ENCODE results near the gene CGB1. TPM values are rescaled to one million over a fixed set of nuclear protein-coding genes. Genes with fewer than 3 reads are reported as not detected.

The CGB1 gene
- total and polyA plus RNA-seq, 2 of the 13 experiments (the other 11 are each of a cell fraction or from before 2014, with no cell fraction given), result not detected

GRCh38 chr19:49070416-49070815, 33.7 kb upstream of the CGB1 start:
- FAIRE-seq, result no peak
- intact Hi-C loops (cut with micrococcal nuclease; ENCODE audit: unreplicated experiment), result no loop called here
- ChIA-PET POLR2A (no interaction called here), CTCF (ENCODE audit: low intra/inter-chr PET ratio, low total read pairs) (no interaction called here)
- TF ChIP-seq TOE1 (CRISPR knock-in tag; IDR thresholded peaks at IDR 0.05) (no peak), ZBTB3 (CRISPR knock-in tag; IDR thresholded peaks at IDR 0.05; ENCODE audit: borderline replicate concordance, low read depth) (no peak), ZNF790 (CRISPR knock-in tag; IDR thresholded peaks at IDR 0.05; ENCODE audit: borderline replicate concordance) (no peak), ZBTB49 (CRISPR knock-in tag; IDR thresholded peaks at IDR 0.05; ENCODE audit: borderline replicate concordance) (no peak), RFXAP (CRISPR knock-in tag; IDR thresholded peaks at IDR 0.05; ENCODE audit: borderline replicate concordance) (no peak), MED8 (CRISPR knock-in tag; IDR thresholded peaks at IDR 0.05; ENCODE audit: insufficient replicate concordance) (no peak)
- Histone ChIP-seq H4K20me1 (ENCODE audit: insufficient read depth, low read length) (no peaks in the 10 kb centered on the region), H3K9me3 (ENCODE audit: low read length) (no peaks in the 10 kb centered on the region), H2AFZ (ENCODE audit: low read length) (no peak overlapping the region), H3K79me2 (ENCODE audit: insufficient read depth, low read length) (no peaks in the 10 kb centered on the region), H3K4me3 (replicated peaks in 1 of 3; ENCODE audit: insufficient read depth in 1 of 3, low read depth in 2 of 3, low read length in 3 of 3) (no peak overlapping the region), H3K4me1 (ENCODE audit: insufficient read depth, low read length) (peaks cover 5% of the 10 kb centered on the region; the same call in 1 of the 2 replicates), H3K27ac (ENCODE audit: extremely low read length, insufficient read depth, low read length) (no peak overlapping the region), H3K4me2 (ENCODE audit: low read depth, low read length) (no peak overlapping the region), H3K36me3 (replicated peaks in 1 of 2; ENCODE audit: control insufficient read depth in 1 of 2, insufficient read depth in 2 of 2, low read length in 2 of 2) (no peaks in the 10 kb centered on the region), H3K27me3 (ENCODE audit: control insufficient read depth in 1 of 2, insufficient read depth in 2 of 2, low read length in 2 of 2) (peaks cover 3 to 41% of the 10 kb centered on the region in 2 experiments), H3K9ac (ENCODE audit: insufficient read depth, low read depth, low read length) (no peak overlapping the region)
- no peak for ATAC-seq
- no TSS peak for BruUV-seq (replicated peaks)
- 82% methylated on average over 21 of the region's 21 CpGs for WGBS (ENCODE audit: low lambda C conversion rate)
- DNase-seq (ENCODE audit: low spot score), result no peak
- in situ Hi-C loops (cut with HindIII; ENCODE audit: extremely low pct_ligation_motif_present, low pct_unique_long_range_greater_than_20kb), result no loop called here

- POLR2A ChIA-PET, result no interaction called here
- DNase-seq (ENCODE audit: low spot score), result no peak
- intact Hi-C loops (cut with micrococcal nuclease; ENCODE audit: unreplicated experiment) (no loop called here), in situ Hi-C loops (cut with HindIII; ENCODE audit: extremely low pct_ligation_motif_present, low pct_unique_long_range_greater_than_20kb) (no loop called here)
- no peaks in the 10 kb centered on the region for H3K9me3 ChIP-seq (ENCODE audit: low read length)
- H3K4me1 ChIP-seq (ENCODE audit: insufficient read depth, low read length), result peaks cover 8% of the 10 kb centered on the region; the same call in 1 of the 2 replicates
- H3K9ac ChIP-seq (ENCODE audit: insufficient read depth, low read depth, low read length), result no peak overlapping the region
- no peaks in the 10 kb centered on the region for H3K79me2 ChIP-seq (ENCODE audit: insufficient read depth, low read length)
- H3K27ac ChIP-seq (ENCODE audit: extremely low read length, insufficient read depth, low read length), result no peak overlapping the region
- no TSS peak for BruUV-seq (replicated peaks)
- no peak for ATAC-seq
- 59% methylated on average over 6 of the region's 9 CpGs for WGBS (ENCODE audit: low lambda C conversion rate)
- CTCF ChIA-PET (ENCODE audit: low intra/inter-chr PET ratio, low total read pairs), result no interaction called here
- H3K4me3 ChIP-seq (replicated peaks in 1 of 3; ENCODE audit: insufficient read depth in 1 of 3, low read depth in 2 of 3, low read length in 3 of 3), result no peak overlapping the region
- no peak for FAIRE-seq
- no peak overlapping the region for H2AFZ ChIP-seq (ENCODE audit: low read length)
- no peaks in the 10 kb centered on the region for H4K20me1 ChIP-seq (ENCODE audit: insufficient read depth, low read length)
- peaks cover 3 to 51% of the 10 kb centered on the region in 2 experiments for H3K27me3 ChIP-seq (ENCODE audit: control insufficient read depth in 1 of 2, insufficient read depth in 2 of 2, low read length in 2 of 2)
- H3K36me3 ChIP-seq (replicated peaks in 1 of 2; ENCODE audit: control insufficient read depth in 1 of 2, insufficient read depth in 2 of 2, low read length in 2 of 2), result no peaks in the 10 kb centered on the region
- H3K4me2 ChIP-seq (ENCODE audit: low read depth, low read length), result no peak overlapping the region
- TF ChIP-seq ZNF879 (CRISPR knock-in tag; IDR thresholded peaks at IDR 0.05), result no peak
- no peak for TF ChIP-seq ZNF331 (CRISPR knock-in tag; IDR thresholded peaks at IDR 0.05)
- TF ChIP-seq MBD4 (IDR thresholded peaks at IDR 0.05; ENCODE audit: borderline replicate concordance, low read length), result no peak
- no peak for TF ChIP-seq ZNF547 (CRISPR knock-in tag; IDR thresholded peaks at IDR 0.05)
- no peak for TF ChIP-seq ZNF501 (CRISPR knock-in tag; IDR thresholded peaks at IDR 0.05)
- no peak for TF ChIP-seq FLYWCH1 (CRISPR knock-in tag; IDR thresholded peaks at IDR 0.05)
- no peak for TF ChIP-seq SMARCE1 (IDR thresholded peaks at IDR 0.05; ENCODE audit: borderline replicate concordance)
- no peak for TF ChIP-seq ZNF138 (CRISPR knock-in tag; IDR thresholded peaks at IDR 0.05; ENCODE audit: low read depth)
- TF ChIP-seq KAT7 (CRISPR knock-in tag; IDR thresholded peaks at IDR 0.05; ENCODE audit: borderline replicate concordance), result no peak
- no peak for TF ChIP-seq CHD4 (IDR thresholded peaks at IDR 0.05; ENCODE audit: borderline replicate concordance, low read length)
- TF ChIP-seq JDP2 (CRISPR knock-in tag; IDR thresholded peaks at IDR 0.05; ENCODE audit: borderline replicate concordance), result no peak
- no peak for TF ChIP-seq KAT8 (CRISPR knock-in tag; IDR thresholded peaks at IDR 0.05)
- no peak for TF ChIP-seq ELF1 (CRISPR knock-in tag; IDR thresholded peaks at IDR 0.05)
These were observed 32.3 kb upstream of the CGB1 start for GRCh38 chr19:49069026-49069425.
